ENCODE results near the gene ISX. TPM values are rescaled to one million over a fixed set of nuclear protein-coding genes. Genes with fewer than 3 reads are reported as not detected.

Gene ISX
- total RNA-seq, 1 donor from 2014 or later, result not detected

GRCh38 chr22:35133702-35134380 lies 67.9 kb downstream of the ISX start:
- ATAC-seq, result no peak
- peaks cover 30% of the 10 kb centered on the region for H3K27me3 ChIP-seq
- H3K4me1 ChIP-seq, result no peaks in the 10 kb centered on the region
- no peak overlapping the region for H3K27ac ChIP-seq
- no peak for TF ChIP-seq CTCF (IDR thresholded peaks at IDR 0.05)
- DNase-seq, result no peak
- H3K4me3 ChIP-seq, result no peak overlapping the region
- intact Hi-C loops (cut with DNase I), result no loop called here
- H3K9me3 ChIP-seq, result no peaks in the 10 kb centered on the region
- no peaks in the 10 kb centered on the region for H3K36me3 ChIP-seq

DNA sequence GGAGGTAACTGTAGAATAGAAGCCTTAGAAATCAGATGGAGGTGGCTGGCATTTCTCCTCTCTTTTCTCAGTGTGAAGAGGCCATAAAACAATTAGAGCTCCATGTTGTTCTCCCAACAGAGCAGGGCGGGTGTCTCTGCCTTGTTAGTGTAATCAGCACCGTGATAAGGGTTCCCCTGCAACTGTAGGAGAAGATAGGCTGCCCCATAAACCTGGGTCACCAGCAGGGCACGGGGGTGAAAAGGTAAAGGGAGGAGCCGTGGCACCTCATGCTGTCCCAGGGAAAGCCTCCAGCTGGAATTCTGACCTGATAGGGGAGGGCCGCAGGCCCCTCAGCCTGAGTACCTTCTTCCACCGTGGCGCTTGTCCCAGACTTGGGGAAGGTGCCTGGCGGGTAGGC lies 68.7 kb downstream of the ISX start:
- H3K4me3 ChIP-seq, result no peak overlapping the region
- TF ChIP-seq CTCF (IDR thresholded peaks at IDR 0.05), result no peak
- no peak for ATAC-seq
- H3K27me3 ChIP-seq, result peaks cover 30% of the 10 kb centered on the region
- no peaks in the 10 kb centered on the region for H3K4me1 ChIP-seq
- no peak overlapping the region for H3K27ac ChIP-seq
- no peak for DNase-seq
- intact Hi-C loops (cut with DNase I), result no loop called here
- no peaks in the 10 kb centered on the region for H3K36me3 ChIP-seq
- no peaks in the 10 kb centered on the region for H3K9me3 ChIP-seq

DNA sequence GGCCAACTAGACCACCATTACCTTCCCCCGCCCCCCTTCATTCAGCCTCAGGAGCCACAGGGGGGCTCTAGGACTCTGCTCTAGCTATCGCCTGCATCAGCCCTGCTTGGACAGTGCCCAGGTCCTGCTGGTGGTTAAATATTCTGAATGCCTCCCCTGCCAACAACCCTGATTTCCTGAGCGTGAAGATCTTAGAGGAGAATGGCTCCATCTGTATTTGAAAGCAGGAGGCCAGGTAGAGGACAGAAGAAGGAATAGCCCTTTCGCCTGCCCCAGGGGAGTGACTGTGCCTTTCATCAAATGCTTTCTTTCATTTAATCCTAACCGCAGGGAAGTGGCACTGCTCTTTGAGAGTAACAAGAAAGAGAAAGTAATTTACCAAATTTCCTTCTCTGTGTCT lies 69.2 kb downstream of the ISX start:
- H3K36me3 ChIP-seq, result no peaks in the 10 kb centered on the region
- H3K27me3 ChIP-seq, result peaks cover 30% of the 10 kb centered on the region
- ATAC-seq (no peak), DNase-seq (no peak)
- no peak for TF ChIP-seq CTCF (IDR thresholded peaks at IDR 0.05)
- intact Hi-C loops (cut with DNase I), result no loop called here
- no peaks in the 10 kb centered on the region for H3K9me3 ChIP-seq
- H3K4me1 ChIP-seq, result no peaks in the 10 kb centered on the region
- no peak overlapping the region for H3K4me3 ChIP-seq
- H3K27ac ChIP-seq, result no peak overlapping the region

Other genes with a start within 250 kb of the ISX start
- gene HMGXB4, start 191.3 kb downstream of the ISX start, total RNA-seq, result 17.5 TPM
- gene TOM1, start 233.7 kb downstream of the ISX start, total RNA-seq, result 101 TPM